ENCODE results near the gene PF4V1. TPM values are rescaled to one million over a fixed set of nuclear protein-coding genes. Genes with fewer than 3 reads are reported as not detected.
A peak's percentile ranks its signal among the peaks of the same experiment; 100 is the strongest.

Gene PF4V1
- total and polyA plus RNA-seq, 8 donors = not detected

DNA sequence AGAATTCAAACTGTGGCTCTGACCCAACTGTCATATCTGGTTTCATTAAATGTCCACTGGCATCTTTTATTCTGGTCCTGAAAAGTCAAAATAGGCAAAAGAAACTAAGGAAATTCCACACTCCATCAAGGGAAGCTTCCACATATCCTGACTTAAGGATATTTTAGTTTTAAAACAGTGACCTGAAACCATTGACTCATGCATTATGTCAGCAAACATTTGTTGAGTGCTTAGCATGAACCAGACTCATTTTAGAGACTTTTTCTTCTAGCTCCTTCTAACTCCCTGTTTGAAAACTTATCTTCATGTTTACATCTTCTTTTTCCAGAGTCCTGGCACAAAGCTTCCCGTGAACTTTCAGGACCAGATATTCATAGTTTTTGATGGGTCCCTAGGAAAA is 9.2 kb downstream of the PF4V1 start:
- Histone ChIP-seq H3K4me1 (no peaks in the 10 kb centered on the region), H3K36me3 (no peaks in the 10 kb centered on the region), H3K9me3 (no peaks in the 10 kb centered on the region), H3K4me3 (no peak overlapping the region), H3K27ac (no peak overlapping the region), H3K27me3 (no peaks in the 10 kb centered on the region)
- TF ChIP-seq, protein P1, sequence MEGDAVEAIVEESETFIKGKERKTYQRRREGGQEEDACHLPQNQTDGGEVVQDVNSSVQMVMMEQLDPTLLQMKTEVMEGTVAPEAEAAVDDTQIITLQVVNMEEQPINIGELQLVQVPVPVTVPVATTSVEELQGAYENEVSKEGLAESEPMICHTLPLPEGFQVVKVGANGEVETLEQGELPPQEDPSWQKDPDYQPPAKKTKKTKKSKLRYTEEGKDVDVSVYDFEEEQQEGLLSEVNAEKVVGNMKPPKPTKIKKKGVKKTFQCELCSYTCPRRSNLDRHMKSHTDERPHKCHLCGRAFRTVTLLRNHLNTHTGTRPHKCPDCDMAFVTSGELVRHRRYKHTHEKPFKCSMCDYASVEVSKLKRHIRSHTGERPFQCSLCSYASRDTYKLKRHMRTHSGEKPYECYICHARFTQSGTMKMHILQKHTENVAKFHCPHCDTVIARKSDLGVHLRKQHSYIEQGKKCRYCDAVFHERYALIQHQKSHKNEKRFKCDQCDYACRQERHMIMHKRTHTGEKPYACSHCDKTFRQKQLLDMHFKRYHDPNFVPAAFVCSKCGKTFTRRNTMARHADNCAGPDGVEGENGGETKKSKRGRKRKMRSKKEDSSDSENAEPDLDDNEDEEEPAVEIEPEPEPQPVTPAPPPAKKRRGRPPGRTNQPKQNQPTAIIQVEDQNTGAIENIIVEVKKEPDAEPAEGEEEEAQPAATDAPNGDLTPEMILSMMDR (IDR thresholded peaks at IDR 0.05) = no peak
- TF ChIP-seq POLR2A (IDR thresholded peaks at IDR 0.05) (no peak), EP300 (IDR thresholded peaks at IDR 0.05) (no peak), POLR2AphosphoS5 (IDR thresholded peaks at IDR 0.05) (no peak)
- 82 to 89% (median 85%) methylated on average over 1 of the region's 1 CpG for WGBS, 5 donors
- intact Hi-C loops (cut with DNase I; ENCODE audit: low total_unique reads) = no loop called here
- no peak for DNase-seq

DNA sequence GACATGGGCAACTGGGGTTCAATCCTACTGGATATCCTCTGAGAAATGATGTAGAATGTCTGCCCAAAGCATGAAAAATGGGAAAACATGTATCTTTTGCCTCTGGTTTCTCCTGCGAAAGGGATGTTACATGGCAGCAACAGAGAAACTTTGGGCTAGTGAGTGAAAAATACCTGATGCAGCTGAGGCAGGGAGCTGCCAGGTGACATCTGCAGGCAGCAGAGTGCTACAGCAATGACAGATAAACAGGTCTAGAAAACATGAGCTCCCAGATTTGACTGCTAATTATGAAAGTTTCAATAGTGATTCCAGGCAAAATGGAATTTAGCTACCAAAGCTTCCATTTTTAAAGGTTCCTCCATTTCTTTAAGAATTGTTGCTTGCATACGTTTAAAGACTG is 11.3 kb downstream of the PF4V1 start:
- H3K9me3 ChIP-seq = no peaks in the 10 kb centered on the region
- H3K27me3 ChIP-seq = peaks cover 0 to 5% (median 4%) of the 10 kb centered on the region in 3 donors
- H3K27ac ChIP-seq = no peak overlapping the region
- peaks cover 3 to 11% (median 11%) of the 10 kb centered on the region in 4 donors for H3K4me1 ChIP-seq
- no peak overlapping the region for H3K4me3 ChIP-seq
- TF ChIP-seq, protein P1 (IDR thresholded peaks at IDR 0.05) = peak in 4 of 7 experiments; percentile 19 to 45 (median 26)
- TF ChIP-seq POLR2A (IDR thresholded peaks at IDR 0.05) = no peak
- WGBS, 5 donors = 55 to 71% (median 60%) methylated on average over 2 of the region's 2 CpGs
- intact Hi-C loops (cut with DNase I; ENCODE audit: low total_unique reads) = no loop called here
- DNase-seq = peak; percentile 35 to 52
- no peaks in the 10 kb centered on the region for H3K36me3 ChIP-seq

DNA sequence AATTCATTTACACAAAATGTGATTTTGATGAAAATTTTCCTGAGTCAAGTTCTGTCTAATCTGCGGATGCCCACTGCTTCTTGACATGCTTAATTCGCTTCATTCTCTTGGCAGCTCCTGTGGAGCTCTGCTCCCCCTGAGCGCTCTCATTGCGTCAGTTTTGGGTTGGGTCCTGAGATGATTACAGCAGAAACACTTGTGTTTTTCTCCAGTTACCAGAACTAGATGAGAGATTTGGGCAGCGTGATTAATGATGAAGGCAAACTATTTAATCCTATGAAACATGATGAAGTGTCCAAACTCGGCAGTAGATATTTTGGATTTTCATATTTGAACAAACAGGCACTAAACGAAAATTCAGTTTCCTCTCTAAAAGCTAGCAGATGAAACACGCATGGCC is 11.9 kb downstream of the PF4V1 start:
- Histone ChIP-seq H3K4me3 (no peak overlapping the region), H3K36me3 (no peaks in the 10 kb centered on the region), H3K9me3 (no peaks in the 10 kb centered on the region), H3K27me3 (peaks cover 0 to 10% (median 8%) of the 10 kb centered on the region in 3 donors), H3K4me1 (peaks cover 3 to 17% (median 17%) of the 10 kb centered on the region in 4 donors), H3K27ac (no peak overlapping the region)
- DNase-seq = no peak
- WGBS, 5 donors = 76 to 85% (median 79%) methylated on average over 8 of the region's 8 CpGs
- intact Hi-C loops (cut with DNase I; ENCODE audit: low total_unique reads) = no loop called here
- no peak for TF ChIP-seq POLR2AphosphoS5 (IDR thresholded peaks at IDR 0.05)
- no peak for TF ChIP-seq POLR2A (IDR thresholded peaks at IDR 0.05)
- no peak for TF ChIP-seq EP300 (IDR thresholded peaks at IDR 0.05)
- TF ChIP-seq, protein P1 (IDR thresholded peaks at IDR 0.05) = no peak

DNA sequence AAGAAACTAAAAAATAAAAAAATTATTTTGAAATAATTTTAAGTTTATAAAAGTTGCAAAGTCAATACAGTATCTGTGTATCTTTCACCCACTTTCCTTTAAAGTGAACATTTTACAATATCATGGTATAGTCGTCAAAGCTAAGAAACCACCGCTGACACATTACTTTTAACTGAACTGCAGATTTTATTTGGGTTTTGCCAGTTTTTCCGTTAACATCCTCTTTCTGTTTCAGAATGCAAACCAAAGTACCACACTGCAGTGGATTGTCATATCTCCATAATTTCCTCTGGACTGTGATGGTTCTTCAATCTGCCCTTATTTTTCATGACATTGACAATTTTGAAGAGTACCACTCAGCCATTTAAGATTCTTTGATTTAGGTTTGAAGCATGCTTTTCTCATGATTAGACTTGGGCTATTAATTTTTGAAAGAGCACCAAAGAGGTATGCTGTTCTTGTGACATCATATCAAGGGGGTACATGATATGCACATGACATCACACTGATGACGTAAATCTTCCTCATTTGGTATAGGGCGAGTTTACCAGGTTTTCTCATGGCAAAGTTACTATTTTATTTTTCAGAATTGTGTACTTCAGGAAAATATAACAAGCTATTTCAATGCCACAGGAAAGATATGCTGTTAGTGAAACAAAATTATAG is 12.5 kb downstream of the PF4V1 start:
- intact Hi-C loops (cut with DNase I; ENCODE audit: low total_unique reads) = no loop called here
- Histone ChIP-seq H3K9me3 (no peaks in the 10 kb centered on the region), H3K4me1 (peaks cover 3 to 20% (median 18%) of the 10 kb centered on the region in 4 donors), H3K36me3 (no peaks in the 10 kb centered on the region), H3K4me3 (no peak overlapping the region), H3K27ac (no peak overlapping the region), H3K27me3 (peaks cover 0 to 10% (median 8%) of the 10 kb centered on the region in 3 donors)
- WGBS, 5 donors = 68 to 83% (median 78%) methylated on average over 5 of the region's 5 CpGs
- DNase-seq = no peak
- no peak for TF ChIP-seq POLR2AphosphoS5 (IDR thresholded peaks at IDR 0.05)
- TF ChIP-seq EP300 (IDR thresholded peaks at IDR 0.05) = no peak
- TF ChIP-seq POLR2A (IDR thresholded peaks at IDR 0.05) = no peak
- TF ChIP-seq, protein P1 (IDR thresholded peaks at IDR 0.05) = no peak
